K562 (cell line): ENCODE data around the gene ZNF582. TPM values are rescaled to one million over a fixed set of nuclear protein-coding genes. Genes with fewer than 3 reads are reported as not detected.

Source experiments
- ATAC-seq: fragments of 200-7000 bp; cut with Tn5 transposase; 3 replicates; pipeline ENCODE4 v1.9.1; 2020; ENCODE audit warnings: moderate library complexity
- BruUV-seq: library from RNA; stranded (reverse); fragments of 400-500 nt; replicated peaks from 2 replicates; lab custom pipeline; 2021; lab: Mats Ljungman, UMichigan
- CTCF ChIA-PET: fragments of 300-600 bp; formaldehyde crosslinking; extraction: SDS; loops from one replicate; lab custom pipeline; 2021; ENCODE audit warnings: low intra/inter-chr PET ratio; lab: Yijun Ruan, JAX
- POLR2A ChIA-PET: fragments of 300-600, 350-650 bp; sonication (Branson Sonifier 250); formaldehyde crosslinking; extraction: SDS; loops from one replicate; lab custom pipeline; 2021; ENCODE audit warnings: antibody characterized with exemption, inconsistent platforms; lab: Yijun Ruan, JAX
- DNase-seq, 4 experiments: peaks; one replicate each; pipeline versions ENCODE4 v3.0.0 to v3.0.0-alpha.2; 2011 to 2018; ENCODE audit warnings: low spot score in 3 of 4, mixed read lengths in 3 of 4; ENCODE audit errors: extremely low read depth in 1 of 4
- FAIRE-seq: peaks from 2 replicates; lab custom pipeline; 2011; peaks lifted over from hg19 to GRCh38; lab: Jason Lieb, UNC
- H2AFZ ChIP-seq: 2 replicates; pipeline ENCODE4 v1.6.0; 2011; ENCODE audit warnings: low read depth, low read length, control low read depth, inconsistent platforms
- H3K27ac ChIP-seq: fragments of 200-600 bp; 3 replicates; pipeline ENCODE4 v1.8.0; 2011; ENCODE audit warnings: low read depth, mild to moderate bottlenecking, control low read depth, inconsistent platforms, low read length, moderate library complexity, mixed read lengths; ENCODE audit errors: extremely low read depth
- H3K27me3 ChIP-seq, 2 experiments: fragments of 300-600 bp in 1 of 2; 2 replicates in 1 of 2; 3 replicates in 1 of 2; pipeline versions ENCODE4 v1.6.0 to v1.8.0; 2011; ENCODE audit warnings: inconsistent platforms in 2 of 2, low read length in 2 of 2, mild to moderate bottlenecking in 1 of 2, mixed read lengths in 1 of 2, moderate library complexity in 1 of 2; ENCODE audit not compliant: control insufficient read depth in 2 of 2, insufficient read depth in 2 of 2
- H3K36me3 ChIP-seq: fragments of 300-600 bp; 3 replicates; pipeline ENCODE4 v1.8.0; 2011; ENCODE audit warnings: mild to moderate bottlenecking, low read length, inconsistent platforms; ENCODE audit not compliant: control insufficient read depth, insufficient read depth
- H3K4me1 ChIP-seq, 2 experiments: fragments of 200-600 bp in 1 of 2; replicated peaks in 1 of 2; 2 replicates in 1 of 2; 3 replicates in 1 of 2; pipeline versions ENCODE4 v1.5.1 to v1.8.0; 2011; ENCODE audit warnings: inconsistent platforms in 2 of 2, low read length in 2 of 2, mild to moderate bottlenecking in 1 of 2, mixed read lengths in 1 of 2, moderate library complexity in 1 of 2; ENCODE audit not compliant: control insufficient read depth in 2 of 2, insufficient read depth in 2 of 2
- H3K4me2 ChIP-seq: 2 replicates; pipeline ENCODE4 v1.6.1; 2011; ENCODE audit warnings: low read length, control low read depth, inconsistent platforms, mixed read lengths; ENCODE audit not compliant: insufficient read depth
- H3K4me3 ChIP-seq: fragments of 200-600 bp; sonication (generic), shearing (Covaris generic); 2 replicates; pipeline ENCODE4 v1.5.1; 2016; ENCODE audit warnings: control low read depth, inconsistent platforms
- H3K79me2 ChIP-seq: fragments of 200-600 bp; 3 replicates; pipeline ENCODE4 v1.8.0; 2011; ENCODE audit warnings: low read length, inconsistent platforms; ENCODE audit not compliant: control insufficient read depth, insufficient read depth
- H3K9ac ChIP-seq, 2 experiments: 2 replicates each; pipeline versions ENCODE4 v1.6.0 to v1.6.1; 2011; ENCODE audit warnings: low read depth in 2 of 2, low read length in 2 of 2, control low read depth in 1 of 2, inconsistent platforms in 1 of 2, mild to moderate bottlenecking in 1 of 2, mixed read lengths in 1 of 2; ENCODE audit not compliant: insufficient read depth in 1 of 2
- H3K9me1 ChIP-seq: one replicate; pipeline ENCODE4 v1.6.0; 2011; ENCODE audit warnings: inconsistent platforms, mild to moderate bottlenecking, low read length, moderate library complexity; ENCODE audit not compliant: control insufficient read depth, insufficient read depth
- H3K9me3 ChIP-seq: replicated peaks from 2 replicates; pipeline ENCODE4 v1.5.1; 2011; ENCODE audit warnings: low read depth, low read length, inconsistent platforms; ENCODE audit not compliant: control insufficient read depth, insufficient read depth
- H4K20me1 ChIP-seq: replicated peaks from 2 replicates; pipeline ENCODE4 v1.6.1; 2011; ENCODE audit warnings: low read length, inconsistent platforms, mixed read lengths; ENCODE audit not compliant: control insufficient read depth, insufficient read depth
- ATF1 ChIP-seq, 2 experiments: fragments of 450-650 bp in 1 of 2; IDR thresholded peaks; 2 replicates each; pipeline ENCODE4 v1.6.1; 2016; ENCODE audit warnings: missing compliant biosample characterization in 1 of 2, missing genetic modification characterization in 1 of 2
- ATF6 ChIP-seq: sonication (generic); formaldehyde crosslinking; IDR thresholded peaks from 2 replicates; pipeline ENCODE4 v1.4.0; 2020; ENCODE audit warnings: mild to moderate bottlenecking, missing genetic modification reagents
- BMI1 ChIP-seq: fragments of 150-350 bp; IDR thresholded peaks from 2 replicates; pipeline ENCODE4 v1.6.1; 2014; ENCODE audit warnings: low read length
- CREB3L1 ChIP-seq: fragments of 450-650 bp; IDR thresholded peaks from 2 replicates; pipeline ENCODE4 v1.6.1; 2014; ENCODE audit warnings: low read depth, mild to moderate bottlenecking, moderate library complexity, borderline replicate concordance
- CREM ChIP-seq: IDR thresholded peaks from 2 replicates; pipeline ENCODE4 v1.6.1; 2014; ENCODE audit warnings: antibody characterized with exemption, low read depth
- DIDO1 ChIP-seq: fragments of 450-650 bp; IDR thresholded peaks from 2 replicates; pipeline ENCODE4 v1.6.1; 2016; ENCODE audit warnings: low read depth, missing biosample characterization, missing genetic modification characterization
- ESRRB ChIP-seq: fragments of 250-450 bp; sonication (Bioruptor Pico); IDR thresholded peaks from 2 replicates; pipeline ENCODE4 v1.5.0; 2020; ENCODE audit warnings: mild to moderate bottlenecking, moderate library complexity, borderline replicate concordance
- GABPB1 ChIP-seq: sonication (generic); formaldehyde crosslinking; IDR thresholded peaks from 2 replicates; pipeline ENCODE4 v1.8.0; 2022; ENCODE audit warnings: mild to moderate bottlenecking, missing genetic modification reagents
- HNRNPLL ChIP-seq: fragments of 200-400 bp; formaldehyde crosslinking; IDR thresholded peaks from 2 replicates; pipeline ENCODE4 v1.6.1; 2017; ENCODE audit warnings: low read length, low read depth, mild to moderate bottlenecking; ENCODE audit not compliant: poor library complexity, severe bottlenecking
- MAX ChIP-seq: sonication (generic); formaldehyde crosslinking; IDR thresholded peaks from 2 replicates; pipeline ENCODE4 v1.9.0; 2022; ENCODE audit warnings: mild to moderate bottlenecking, missing genetic modification reagents
- NFATC3 ChIP-seq: fragments of 450-650 bp; IDR thresholded peaks from 2 replicates; pipeline ENCODE4 v1.6.1; 2017; ENCODE audit warnings: mild to moderate bottlenecking
- NFIC ChIP-seq: fragments of 450-650 bp; IDR thresholded peaks from 2 replicates; pipeline ENCODE4 v1.6.1; 2017; ENCODE audit warnings: mild to moderate bottlenecking, inconsistent platforms
- NRF1 ChIP-seq, 2 experiments: fragments of 450-650 bp; IDR thresholded peaks in 1 of 2; conservative IDR thresholded peaks in 1 of 2; 2 replicates each; pipeline ENCODE4 v1.6.1; 2014; ENCODE audit warnings: mild to moderate bottlenecking in 2 of 2
- PRMT5 ChIP-seq: sonication (generic); formaldehyde crosslinking; IDR thresholded peaks from 2 replicates; pipeline ENCODE4 v1.5.0; 2020; ENCODE audit warnings: missing genetic modification reagents
- STAT5B ChIP-seq: fragments of 250-450 bp; sonication (Bioruptor Pico); IDR thresholded peaks from 2 replicates; pipeline ENCODE4 v1.8.0; 2021; ENCODE audit warnings: mild to moderate bottlenecking, inconsistent platforms
- TEAD1 ChIP-seq, 2 experiments: fragments of 450-650 bp in 1 of 2; sonication (generic) in 1 of 2; formaldehyde crosslinking; IDR thresholded peaks; 2 replicates each; pipeline versions ENCODE4 v1.4.0 to v1.8.0; 2020 to 2022; ENCODE audit warnings: mild to moderate bottlenecking in 2 of 2, missing genetic modification reagents in 1 of 2
- ZNF174 ChIP-seq: fragments of 250-450 bp; sonication (Bioruptor Pico); IDR thresholded peaks from 2 replicates; pipeline ENCODE4 v1.4.0; 2020; ENCODE audit warnings: mild to moderate bottlenecking
- ZNF217 ChIP-seq: sonication (generic); formaldehyde crosslinking; IDR thresholded peaks from 2 replicates; pipeline ENCODE4 v1.8.0; 2022; ENCODE audit warnings: mild to moderate bottlenecking, missing genetic modification reagents
- WGBS: fragments of 100-300 bp; shearing (Covaris generic); methylation state at CpG from one replicate; pipeline ENCODE4 v1.1.6; 2016; ENCODE audit warnings: low coverage, mixed read lengths; ENCODE audit not compliant: insufficient coverage; ENCODE audit errors: missing lambda C conversion rate; 5-methylcytosine and 5-hydroxymethylcytosine counted together
- in situ Hi-C: fragments of 300-500 bp; cut with MboI; formaldehyde crosslinking; loops from 4 replicates; pipeline ENCODE4 v1.15.0; 2018; ENCODE audit warnings: inconsistent platforms, mixed read lengths
- intact Hi-C: fragments of 100-400 bp; cut with micrococcal nuclease; formaldehyde crosslinking; loops from 2 replicates; pipeline ENCODE4 v1.14.2; 2022
- polyA plus RNA-seq, 8 experiments: library from polyadenylated mRNA; depleted of rRNA in 4 of 8; stranded (reverse) in 5 of 8; unstranded in 3 of 8; fragments of >200 nt; fragmentation: Nextera tagmentation in 2 of 8; fragmentation: Illumina TruSeq in 1 of 8; extraction: Ambion mirVana in 2 of 8; extraction: Trizol in 1 of 8; gene quantifications; 2 replicates each; pipeline versions ENCODE4 v1.2.1 to v1.2.3, GENCODE V29; 2011 to 2014; ENCODE audit warnings: inconsistent platforms in 1 of 8, missing spikeins in 1 of 8
- total RNA-seq, 7 experiments: library from RNA; depleted of rRNA in 6 of 7; stranded (reverse); fragments of >200 nt in 6 of 7; fragmentation: Illumina TruSeq in 2 of 7; extraction: Trizol in 2 of 7; gene quantifications; 2 replicates each; pipeline versions ENCODE4 v1.2.1 to v1.2.3, GENCODE V29; 2011 to 2021; ENCODE audit warnings: low replicate concordance in 1 of 7

The ZNF582 gene
- total and polyA plus RNA-seq, 9 of the 15 experiments (the other 6 are each of a cell fraction or from before 2014, with no cell fraction given) = 0.72 to 3.3 (median 1.6) TPM

DNA sequence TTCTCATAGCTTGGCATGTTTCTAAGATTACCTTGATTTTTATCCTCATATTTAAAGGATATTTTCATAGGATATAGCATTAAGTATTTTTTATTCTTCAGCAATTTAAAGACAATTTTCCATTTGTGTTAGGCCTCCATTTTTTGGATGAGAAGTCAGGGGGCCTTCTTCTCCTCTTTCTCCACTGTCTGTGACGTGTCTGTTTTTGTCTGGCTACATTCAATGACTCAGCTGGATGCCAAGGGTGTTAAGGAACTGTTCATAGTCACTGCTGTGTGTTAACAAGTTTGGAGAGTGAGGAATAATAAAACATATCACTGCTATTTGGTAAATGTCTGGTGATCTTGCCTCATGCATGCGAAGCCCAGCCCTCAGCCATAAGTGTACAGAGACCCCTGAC, 36.4 kb downstream of the ZNF582 start:
- 17% methylated on average over 2 of the region's 2 CpGs for WGBS
- BruUV-seq = no TSS peak
- in situ Hi-C loops = no loop called here
- FAIRE-seq = no peak
- H3K27ac ChIP-seq = no peak overlapping the region
- no peak overlapping the region for H2AFZ ChIP-seq
- no peaks in the 10 kb centered on the region for H3K4me1 ChIP-seq
- ATAC-seq = no peak
- no peak overlapping the region for H3K9ac ChIP-seq
- POLR2A ChIA-PET = interaction anchor here (0.7 kb wide), 2 partner anchors 39 to 60 kb away, joined by 3 read pairs; no protein-coding TSS in a partner anchor
- no peaks in the 10 kb centered on the region; the same call in 1 of the 2 replicates for H3K9me3 ChIP-seq
- H3K27me3 ChIP-seq = no peaks in the 10 kb centered on the region
- no peaks in the 10 kb centered on the region for H3K36me3 ChIP-seq
- no peak overlapping the region for H3K4me2 ChIP-seq
- no peak for DNase-seq
- no peak overlapping the region for H3K4me3 ChIP-seq
- CTCF ChIA-PET = no interaction called here
- H3K9me1 ChIP-seq = no peaks in the 10 kb centered on the region
- intact Hi-C loops = no loop called here
- no peaks in the 10 kb centered on the region for H4K20me1 ChIP-seq
- H3K79me2 ChIP-seq = no peaks in the 10 kb centered on the region
- no peak for TF ChIP-seq BMI1
- TF ChIP-seq NRF1 (conservative IDR thresholded peaks at IDR 0.05 in 1 of 2, IDR thresholded peaks at IDR 0.05 in 1 of 2) = no peak
- no peak for TF ChIP-seq ESRRB (CRISPR knock-in tag)
- no peak for TF ChIP-seq TEAD1 (CRISPR knock-in tag; IDR thresholded peaks at IDR 0.05)
- no peak for TF ChIP-seq PRMT5 (CRISPR knock-in tag)
- TF ChIP-seq HNRNPLL = no peak
- TF ChIP-seq ATF6 = no peak
- TF ChIP-seq ZNF217 (CRISPR knock-in tag) = no peak
- TF ChIP-seq CREM = peak; percentile 55
- TF ChIP-seq ATF1 (CRISPR knock-in tag; IDR thresholded peaks at IDR 0.05) = no peak
- peak; percentile 35; the same call in 1 of the 2 replicates for TF ChIP-seq ATF1 (tag; IDR thresholded peaks at IDR 0.05)
- TF ChIP-seq NFATC3 = no peak
- TF ChIP-seq MAX (CRISPR knock-in tag) = no peak
- no peak for TF ChIP-seq NFIC
- no peak for TF ChIP-seq GABPB1 (CRISPR knock-in tag)
- no peak for TF ChIP-seq CREB3L1
- no peak for TF ChIP-seq STAT5B (CRISPR knock-in tag)
- no peak for TF ChIP-seq DIDO1 (tag)
- no peak for TF ChIP-seq ZNF174 (CRISPR knock-in tag)
